ENCODE measurements around the gene RAPGEF6. TPM values are rescaled to one million over a fixed set of nuclear protein-coding genes. Genes with fewer than 3 reads are reported as not detected.

RAPGEF6 gene
- total and polyA plus RNA-seq, 4 donors, result 3.9 to 73.1 (median 10.8) TPM

DNA sequence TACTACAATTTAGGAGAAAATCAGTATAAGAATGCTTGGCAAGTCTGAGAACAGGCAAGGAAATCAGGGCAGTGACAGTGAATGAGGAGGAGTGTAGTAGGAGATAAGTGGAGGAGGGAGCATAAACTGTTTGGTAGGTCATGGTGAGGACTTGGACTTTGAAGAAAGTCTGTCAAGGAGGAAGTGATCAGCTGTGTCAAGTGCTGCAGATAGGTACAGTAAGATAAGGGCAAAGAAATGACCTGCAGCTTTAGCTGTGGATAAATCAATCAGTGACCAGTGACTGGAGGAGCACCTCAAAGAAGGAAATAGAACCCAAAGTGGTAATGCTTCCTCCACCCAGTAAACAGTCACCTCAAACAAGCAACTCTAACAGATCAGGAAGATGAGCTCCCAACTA lies 106.3 kb downstream of the RAPGEF6 start:
- no peak overlapping the region for H3K4me3 ChIP-seq
- no peak for ATAC-seq (ENCODE audit: insufficient read depth, low FRiP score)
- no peaks in the 10 kb centered on the region for H3K9me3 ChIP-seq (ENCODE audit: control insufficient read depth in 4 of 4, insufficient read depth in 3 of 4, low read length in 3 of 4)
- TF ChIP-seq, protein P1, sequence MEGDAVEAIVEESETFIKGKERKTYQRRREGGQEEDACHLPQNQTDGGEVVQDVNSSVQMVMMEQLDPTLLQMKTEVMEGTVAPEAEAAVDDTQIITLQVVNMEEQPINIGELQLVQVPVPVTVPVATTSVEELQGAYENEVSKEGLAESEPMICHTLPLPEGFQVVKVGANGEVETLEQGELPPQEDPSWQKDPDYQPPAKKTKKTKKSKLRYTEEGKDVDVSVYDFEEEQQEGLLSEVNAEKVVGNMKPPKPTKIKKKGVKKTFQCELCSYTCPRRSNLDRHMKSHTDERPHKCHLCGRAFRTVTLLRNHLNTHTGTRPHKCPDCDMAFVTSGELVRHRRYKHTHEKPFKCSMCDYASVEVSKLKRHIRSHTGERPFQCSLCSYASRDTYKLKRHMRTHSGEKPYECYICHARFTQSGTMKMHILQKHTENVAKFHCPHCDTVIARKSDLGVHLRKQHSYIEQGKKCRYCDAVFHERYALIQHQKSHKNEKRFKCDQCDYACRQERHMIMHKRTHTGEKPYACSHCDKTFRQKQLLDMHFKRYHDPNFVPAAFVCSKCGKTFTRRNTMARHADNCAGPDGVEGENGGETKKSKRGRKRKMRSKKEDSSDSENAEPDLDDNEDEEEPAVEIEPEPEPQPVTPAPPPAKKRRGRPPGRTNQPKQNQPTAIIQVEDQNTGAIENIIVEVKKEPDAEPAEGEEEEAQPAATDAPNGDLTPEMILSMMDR (IDR thresholded peaks at IDR 0.05; ENCODE audit: control extremely low read depth, extremely low read depth), result no peak
- no peak for DNase-seq
- no peaks in the 10 kb centered on the region for H3K27me3 ChIP-seq (ENCODE audit: control insufficient read depth in 3 of 3, insufficient read depth in 3 of 3, low read length in 2 of 3)
- H3K4me1 ChIP-seq (ENCODE audit: control insufficient read depth in 5 of 5, insufficient read depth in 5 of 5, low read length in 5 of 5), result peaks cover 0 to 20% (median 0%) of the 10 kb centered on the region in 5 donors
- H3K36me3 ChIP-seq (ENCODE audit: control insufficient read depth in 4 of 4, insufficient read depth in 4 of 4, low read length in 4 of 4), result no peaks in the 10 kb centered on the region
- H3K27ac ChIP-seq (ENCODE audit: low read depth in 1 of 2, low read length in 1 of 2), result no peak overlapping the region
- H3K9ac ChIP-seq (ENCODE audit: insufficient read depth in 1 of 2, low read length in 2 of 2), result no peak overlapping the region

DNA sequence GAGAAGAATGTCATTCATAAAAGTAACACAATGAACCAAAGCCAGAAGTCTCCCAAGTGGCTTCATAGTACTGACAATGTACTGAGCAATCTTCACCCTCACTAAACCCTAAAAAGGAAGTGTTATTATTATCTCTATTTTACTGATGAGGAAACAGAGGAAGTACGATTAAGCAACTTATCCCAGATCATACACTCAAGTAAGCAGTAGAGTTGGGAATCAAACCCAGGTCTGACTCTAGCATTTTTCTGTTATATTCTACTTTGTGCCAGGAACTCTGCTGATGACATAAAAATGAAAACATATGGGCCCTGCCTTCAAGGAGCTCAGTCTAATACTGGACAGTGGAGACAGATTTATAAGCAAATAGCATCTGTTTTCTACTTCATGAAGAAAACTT lies 109.2 kb downstream of the RAPGEF6 start:
- Histone ChIP-seq H3K9ac (ENCODE audit: insufficient read depth in 1 of 2, low read length in 2 of 2) (no peak overlapping the region), H3K36me3 (ENCODE audit: control insufficient read depth in 4 of 4, insufficient read depth in 4 of 4, low read length in 4 of 4) (no peaks in the 10 kb centered on the region), H3K4me3 (no peak overlapping the region), H3K27me3 (ENCODE audit: control insufficient read depth in 3 of 3, insufficient read depth in 3 of 3, low read length in 2 of 3) (no peaks in the 10 kb centered on the region), H3K4me1 (ENCODE audit: control insufficient read depth in 5 of 5, insufficient read depth in 5 of 5, low read length in 5 of 5) (peaks cover 0 to 22% (median 0%) of the 10 kb centered on the region in 5 donors), H3K27ac (ENCODE audit: low read depth in 1 of 2, low read length in 1 of 2) (no peak overlapping the region), H3K9me3 (ENCODE audit: control insufficient read depth in 4 of 4, insufficient read depth in 3 of 4, low read length in 3 of 4) (no peaks in the 10 kb centered on the region)
- TF ChIP-seq, protein P1 (IDR thresholded peaks at IDR 0.05; ENCODE audit: control extremely low read depth, extremely low read depth), result no peak
- DNase-seq, result no peak
- no peak for ATAC-seq (ENCODE audit: insufficient read depth, low FRiP score)
- WGBS, 2 donors, result 19 to 40% methylated on average over 1 of the region's 1 CpG

DNA sequence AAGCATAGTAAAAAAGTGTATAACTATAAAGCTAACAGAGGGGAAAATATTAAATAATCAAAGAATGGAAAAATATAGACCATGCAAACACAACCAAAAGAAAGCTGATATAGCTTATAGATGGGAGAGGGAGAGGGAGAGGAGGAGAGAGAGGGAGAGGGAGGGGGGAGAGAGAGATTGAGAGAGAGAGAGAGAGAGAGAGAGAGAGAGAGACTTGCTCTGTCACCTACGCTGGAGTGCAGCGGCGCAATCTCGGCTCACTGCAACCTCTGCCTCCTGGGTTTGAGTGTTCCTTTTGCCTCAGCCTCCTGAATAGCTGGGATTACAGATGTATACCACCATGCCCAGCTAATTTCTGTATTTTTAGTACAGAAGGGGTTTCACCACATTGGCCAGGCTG lies 110.6 kb downstream of the RAPGEF6 start:
- WGBS, 2 donors, result 85 to 90% methylated on average over 4 of the region's 4 CpGs
- DNase-seq (no peak), ATAC-seq (ENCODE audit: insufficient read depth, low FRiP score) (no peak)
- TF ChIP-seq, protein P1 (IDR thresholded peaks at IDR 0.05; ENCODE audit: control extremely low read depth, extremely low read depth), result no peak
- Histone ChIP-seq H3K4me1 (ENCODE audit: control insufficient read depth in 5 of 5, insufficient read depth in 5 of 5, low read length in 5 of 5) (peaks cover 0 to 20% (median 0%) of the 10 kb centered on the region in 5 donors), H3K27ac (ENCODE audit: low read depth in 1 of 2, low read length in 1 of 2) (no peak overlapping the region), H3K27me3 (ENCODE audit: control insufficient read depth in 3 of 3, insufficient read depth in 3 of 3, low read length in 2 of 3) (no peaks in the 10 kb centered on the region), H3K9me3 (ENCODE audit: control insufficient read depth in 4 of 4, insufficient read depth in 3 of 4, low read length in 3 of 4) (no peaks in the 10 kb centered on the region), H3K9ac (ENCODE audit: insufficient read depth in 1 of 2, low read length in 2 of 2) (no peak overlapping the region), H3K36me3 (ENCODE audit: control insufficient read depth in 4 of 4, insufficient read depth in 4 of 4, low read length in 4 of 4) (peaks cover 0 to 7% (median 3%) of the 10 kb centered on the region in 4 donors), H3K4me3 (no peak overlapping the region)

DNA sequence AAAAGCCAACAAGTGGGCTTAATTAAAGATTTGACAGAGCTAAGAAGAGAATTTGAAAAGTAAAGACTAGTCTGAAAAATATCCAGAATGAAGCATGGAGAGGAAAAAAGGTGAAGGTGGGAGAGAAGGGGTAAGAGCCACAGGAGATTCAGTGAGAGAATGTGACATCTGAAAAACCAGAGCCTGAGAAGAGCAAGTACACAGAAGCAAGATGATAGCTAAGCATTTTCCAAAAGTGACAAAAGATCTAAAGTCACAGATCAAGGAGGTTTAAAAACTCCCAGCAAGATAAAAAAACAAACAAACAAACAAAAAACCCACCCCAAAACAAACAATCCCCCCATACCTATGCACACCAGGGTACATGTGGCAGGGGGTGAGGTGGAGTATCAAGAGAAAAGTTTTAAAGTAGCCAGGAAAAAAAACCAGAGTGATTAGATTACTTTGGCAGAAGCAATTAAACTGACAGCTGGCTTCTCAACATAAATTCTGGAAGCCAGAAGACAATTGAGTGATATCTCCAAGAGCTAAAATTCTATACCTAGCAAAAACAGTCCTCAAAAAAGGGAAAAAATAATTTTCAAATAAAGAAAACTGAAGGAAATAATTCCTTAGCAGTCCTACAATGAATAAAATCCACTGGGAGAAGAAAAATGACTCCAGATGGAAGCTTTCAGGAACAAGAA lies 111.4 kb downstream of the RAPGEF6 start:
- Histone ChIP-seq H3K9ac (ENCODE audit: insufficient read depth in 1 of 2, low read length in 2 of 2) (no peak overlapping the region), H3K4me1 (ENCODE audit: control insufficient read depth in 5 of 5, insufficient read depth in 5 of 5, low read length in 5 of 5) (peaks cover 0 to 20% (median 0%) of the 10 kb centered on the region in 5 donors), H3K4me3 (no peak overlapping the region), H3K36me3 (ENCODE audit: control insufficient read depth in 4 of 4, insufficient read depth in 4 of 4, low read length in 4 of 4) (peaks cover 3 to 12% (median 4%) of the 10 kb centered on the region in 4 donors), H3K9me3 (ENCODE audit: control insufficient read depth in 4 of 4, insufficient read depth in 3 of 4, low read length in 3 of 4) (no peaks in the 10 kb centered on the region), H3K27ac (ENCODE audit: low read depth in 1 of 2, low read length in 1 of 2) (no peak overlapping the region), H3K27me3 (ENCODE audit: control insufficient read depth in 3 of 3, insufficient read depth in 3 of 3, low read length in 2 of 3) (no peaks in the 10 kb centered on the region)
- ATAC-seq (ENCODE audit: insufficient read depth, low FRiP score) (no peak), DNase-seq (no peak)
- TF ChIP-seq, protein P1 (IDR thresholded peaks at IDR 0.05; ENCODE audit: control extremely low read depth, extremely low read depth), result no peak
